HG02571 (cell line): ENCODE data around the gene IL26.

Experiments
- ATAC-seq: cut with Tn5 transposase; IDR thresholded peaks from one replicate; pipeline ENCODE4 v1.9.1; 2021; ENCODE audit warnings: mild to moderate bottlenecking, moderate library complexity; ENCODE audit not compliant: unreplicated experiment

IL26 gene, protein sequence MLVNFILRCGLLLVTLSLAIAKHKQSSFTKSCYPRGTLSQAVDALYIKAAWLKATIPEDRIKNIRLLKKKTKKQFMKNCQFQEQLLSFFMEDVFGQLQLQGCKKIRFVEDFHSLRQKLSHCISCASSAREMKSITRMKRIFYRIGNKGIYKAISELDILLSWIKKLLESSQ

DNA sequence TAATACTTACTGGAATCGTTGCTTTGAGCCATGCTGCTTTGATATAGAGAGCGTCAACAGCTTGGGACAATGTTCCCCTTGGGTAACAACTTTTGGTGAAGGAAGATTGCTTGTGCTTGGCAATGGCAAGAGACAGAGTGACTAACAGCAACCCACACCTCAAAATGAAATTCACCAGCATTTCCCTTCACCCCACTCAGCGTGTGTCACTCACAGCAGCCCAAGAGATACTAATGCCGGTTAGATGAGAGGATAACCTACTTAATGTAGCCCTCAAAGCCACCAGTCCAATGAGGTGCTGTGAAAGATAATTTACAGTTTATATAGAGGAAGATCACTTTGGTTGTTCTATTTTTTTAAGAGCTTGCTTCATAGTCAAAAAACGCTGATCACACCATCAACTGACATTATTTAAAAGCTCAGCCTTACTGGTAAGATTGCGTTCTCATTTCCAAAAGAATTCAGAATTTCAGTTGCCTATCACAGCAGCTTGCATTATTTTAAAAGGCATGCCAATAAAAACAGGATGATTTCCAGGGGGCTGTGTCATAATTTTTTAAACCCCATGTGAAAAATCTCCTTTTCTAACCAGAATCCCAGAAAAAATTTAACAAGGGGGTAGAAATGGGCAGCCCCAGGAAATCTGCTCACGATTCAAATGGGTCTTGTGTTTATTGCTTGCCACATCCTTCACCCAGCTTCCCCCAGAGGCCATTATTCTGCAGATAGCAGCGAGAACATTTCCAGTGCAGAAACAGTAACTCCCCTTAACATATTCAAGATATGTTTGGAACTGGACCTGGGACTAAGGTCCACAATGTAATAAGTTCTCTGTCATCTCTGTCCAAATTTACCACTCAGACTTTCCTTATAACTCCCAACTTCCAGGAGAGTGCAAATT is at the start of gene IL26:
Gene IL26, minus strand, starts transcription at position 235 of the 901 bp plus-strand sequence. Its CDS starts 54 bp downstream, at position 181.
- ATAC-seq = no peak

DNA sequence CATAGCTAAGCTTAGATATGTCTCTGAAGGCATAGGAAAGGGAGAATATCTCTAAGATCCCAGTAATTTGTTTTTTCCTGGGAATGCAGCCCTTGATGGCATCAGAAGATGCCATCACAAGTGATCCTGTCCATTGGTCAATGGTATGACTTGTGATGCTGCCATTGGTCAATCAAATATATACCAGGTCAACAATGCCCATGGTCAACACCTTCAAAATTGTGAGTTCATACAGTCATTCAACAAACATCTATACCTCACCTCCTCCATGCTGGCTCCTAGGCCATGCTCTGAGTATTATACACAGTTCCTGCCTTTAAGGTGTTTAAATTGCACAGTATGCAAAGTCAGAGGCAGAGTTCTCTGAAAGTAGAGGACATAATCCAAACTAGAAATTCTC is 47.1 kb upstream of the IL26 start:
- no peak for ATAC-seq

DNA sequence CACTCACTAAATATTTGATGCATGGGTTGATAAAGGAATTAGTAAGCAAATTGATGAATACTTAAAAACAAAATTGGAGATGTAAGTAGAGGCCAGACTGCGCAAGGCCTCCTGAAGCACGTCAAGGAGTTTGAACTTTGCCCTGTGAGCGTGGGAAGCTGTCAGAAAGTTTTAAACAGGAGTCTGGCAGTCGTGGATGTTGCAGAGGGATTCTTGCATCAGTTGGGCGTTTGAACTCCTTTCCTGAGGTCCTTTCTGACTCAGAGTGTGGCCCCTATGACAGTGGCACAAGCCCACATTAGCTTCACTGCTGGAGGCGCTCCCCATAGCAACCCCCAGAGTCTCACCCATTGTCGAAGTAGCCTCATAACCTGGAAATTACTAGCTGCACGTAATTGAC is 45.7 kb upstream of the IL26 start:
- no peak for ATAC-seq

DNA sequence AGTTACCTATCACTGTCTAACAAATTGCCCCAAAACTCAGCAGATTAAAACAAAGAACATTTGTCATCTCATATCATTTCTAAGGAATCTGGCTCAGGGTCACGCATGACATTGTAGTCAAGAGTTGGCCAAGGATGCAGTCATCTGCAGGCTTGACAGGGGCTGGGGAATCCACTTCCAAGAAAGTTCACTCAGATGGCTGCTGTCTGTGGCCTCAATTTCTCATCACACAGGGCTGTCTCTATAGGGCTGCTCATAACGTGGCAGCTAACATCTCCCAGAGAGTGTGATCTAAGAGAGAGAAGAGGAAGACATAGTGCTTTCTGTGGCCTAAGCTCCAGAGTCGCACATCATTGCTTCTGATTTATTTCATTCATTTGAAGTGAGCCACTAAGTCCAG is 44.7 kb upstream of the IL26 start:
- ATAC-seq = no peak

DNA sequence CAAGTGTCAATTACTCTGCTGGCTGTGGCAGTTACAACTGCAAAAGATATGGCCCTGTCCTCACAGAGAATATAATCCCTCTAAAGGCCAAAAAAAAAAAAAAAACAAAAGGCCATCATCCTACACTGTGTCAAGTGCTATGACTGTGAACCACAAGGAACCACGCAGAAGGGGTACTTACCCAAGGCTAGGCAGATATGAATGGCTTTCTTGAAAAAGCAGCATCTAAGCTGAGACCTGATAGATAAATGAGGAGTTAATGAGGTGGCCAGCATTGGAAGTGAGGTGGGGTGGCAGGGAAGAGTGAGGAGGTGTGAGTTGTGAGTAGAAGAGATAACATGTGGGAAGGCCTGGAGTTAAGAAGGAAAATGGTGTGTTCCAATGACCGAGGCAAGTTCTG is 44.2 kb upstream of the IL26 start:
- no peak for ATAC-seq

DNA sequence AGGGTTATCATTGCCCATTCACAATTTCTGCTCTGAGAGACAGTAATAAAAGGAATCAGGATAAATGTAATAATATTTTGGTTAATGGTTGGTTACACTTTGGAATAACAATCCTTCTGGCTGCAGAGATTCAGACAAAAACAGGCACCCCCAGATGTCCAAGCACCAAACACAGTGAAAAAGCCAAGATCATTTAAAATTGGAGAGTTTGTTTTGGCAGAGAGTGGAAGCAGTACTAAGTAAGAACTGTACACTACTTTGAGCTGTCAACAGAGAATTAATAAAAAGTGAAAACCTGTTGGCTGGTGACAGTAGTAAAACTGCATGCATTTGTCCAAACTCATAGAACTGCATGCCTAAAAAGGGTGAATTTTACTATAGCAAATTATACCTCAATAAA is 43.4 kb upstream of the IL26 start:
- ATAC-seq = no peak

DNA sequence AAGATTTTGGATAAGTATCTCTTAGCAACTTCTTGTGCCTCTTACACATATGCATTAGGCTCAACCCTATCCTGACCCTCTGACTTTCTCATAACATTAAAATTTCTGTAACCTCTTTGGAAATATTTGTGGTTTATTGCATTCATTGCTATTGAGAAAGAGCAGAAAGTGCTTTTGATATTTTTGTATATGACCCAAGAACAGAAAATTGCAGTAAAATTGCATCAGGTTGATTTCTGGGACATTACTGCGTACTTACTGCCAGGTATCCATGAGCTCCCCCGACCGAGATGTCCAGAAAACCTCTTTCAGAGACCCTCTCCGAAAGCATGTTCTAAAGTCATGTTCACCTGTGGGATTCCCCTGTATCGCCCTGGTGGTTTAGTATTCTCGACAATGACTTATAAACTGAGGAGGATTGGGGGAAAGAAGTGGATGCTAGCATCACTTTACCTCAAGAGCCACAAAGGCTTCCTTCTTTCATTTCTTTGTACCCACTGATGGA is 42.3 kb upstream of the IL26 start:
- no peak for ATAC-seq

DNA sequence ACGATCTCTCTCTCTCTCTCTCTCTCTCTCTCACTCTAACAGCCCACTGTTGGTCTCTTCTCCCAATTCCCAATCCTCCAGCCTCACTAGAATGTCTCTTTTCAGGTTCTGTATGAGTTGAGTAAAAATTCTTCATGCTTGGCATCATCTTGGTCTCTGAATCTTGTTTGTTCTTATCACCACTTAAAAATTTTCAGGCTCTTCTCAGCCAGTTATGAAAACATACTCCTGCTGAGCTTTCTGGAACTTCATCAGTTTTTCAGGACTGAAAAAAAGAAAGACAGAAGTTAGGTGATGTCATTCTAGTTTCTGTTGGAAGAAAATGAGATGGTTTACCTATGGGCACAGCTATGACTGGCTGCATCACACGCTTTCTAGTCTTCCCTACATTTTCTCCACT is 39.2 kb upstream of the IL26 start:
- ATAC-seq = no peak

DNA sequence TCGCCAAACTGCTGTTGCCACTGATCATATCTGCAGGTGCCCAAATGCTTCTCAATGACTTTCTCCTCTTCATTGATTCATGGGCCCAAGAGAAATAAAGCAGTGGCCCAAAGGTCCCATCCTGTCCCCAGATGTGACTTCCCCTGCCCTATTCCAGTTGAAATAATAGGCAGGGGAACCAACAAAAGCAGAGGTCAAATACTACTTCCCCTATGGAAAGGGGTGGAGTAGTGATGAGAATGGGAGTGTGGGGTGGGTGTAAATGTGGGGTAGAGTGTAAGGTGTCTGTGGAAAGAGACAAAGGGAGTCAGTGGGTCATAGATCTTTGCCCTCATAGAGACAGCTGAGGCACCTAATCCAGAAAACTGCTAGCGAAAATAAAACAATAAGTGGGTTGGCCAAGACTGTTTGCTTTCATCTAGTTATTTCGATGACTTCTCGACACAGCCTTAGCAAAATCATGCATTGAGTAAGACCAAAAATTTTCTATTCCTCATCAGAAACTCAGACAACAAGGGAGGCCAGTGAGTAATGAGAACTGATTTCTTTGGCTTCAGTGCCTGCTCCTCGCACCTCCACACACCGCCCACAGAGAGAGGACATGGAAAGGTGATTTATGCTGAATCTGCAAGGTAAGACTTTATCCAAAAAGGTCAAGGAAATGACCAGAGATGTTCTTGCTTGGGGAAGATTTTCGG is 38.7 kb upstream of the IL26 start:
- ATAC-seq = no peak

DNA sequence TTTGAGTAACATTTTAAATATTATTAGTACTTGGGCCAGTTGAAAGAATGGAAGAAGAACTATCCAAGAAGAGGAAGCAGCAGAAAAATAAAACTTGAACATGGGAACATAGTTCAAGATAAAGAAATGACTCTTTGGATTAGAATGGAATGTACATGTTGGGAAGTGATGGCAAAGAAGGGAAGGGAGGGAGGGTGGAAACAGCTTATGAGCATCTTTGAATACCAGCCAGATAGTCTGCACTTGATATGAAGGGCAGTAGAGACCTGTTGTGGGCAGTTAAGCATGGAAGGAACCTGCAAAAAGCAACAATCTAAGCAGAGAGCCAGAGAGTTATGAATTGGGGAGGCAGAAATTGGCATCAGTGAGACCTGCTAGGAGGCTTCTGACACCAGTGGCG is 37.8 kb upstream of the IL26 start:
- no peak for ATAC-seq

DNA sequence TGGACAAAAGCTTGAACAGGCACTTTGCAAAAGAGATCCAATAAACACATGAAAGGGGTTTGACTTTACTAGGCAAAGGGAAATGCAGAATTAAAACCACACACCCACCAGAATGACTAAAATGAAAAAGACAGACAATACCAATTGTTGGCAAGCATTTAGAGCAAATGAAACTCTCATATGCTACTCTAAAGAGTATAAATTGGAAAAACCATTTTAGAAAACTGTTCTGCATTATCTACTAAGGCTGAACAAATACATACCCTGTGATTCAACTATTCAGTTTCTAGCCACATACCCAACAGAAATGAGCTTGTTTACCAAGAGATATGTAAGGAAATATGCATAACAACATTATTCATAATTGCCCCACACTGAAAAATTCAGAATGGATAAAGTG is 36.3 kb upstream of the IL26 start:
- ATAC-seq = no peak

DNA sequence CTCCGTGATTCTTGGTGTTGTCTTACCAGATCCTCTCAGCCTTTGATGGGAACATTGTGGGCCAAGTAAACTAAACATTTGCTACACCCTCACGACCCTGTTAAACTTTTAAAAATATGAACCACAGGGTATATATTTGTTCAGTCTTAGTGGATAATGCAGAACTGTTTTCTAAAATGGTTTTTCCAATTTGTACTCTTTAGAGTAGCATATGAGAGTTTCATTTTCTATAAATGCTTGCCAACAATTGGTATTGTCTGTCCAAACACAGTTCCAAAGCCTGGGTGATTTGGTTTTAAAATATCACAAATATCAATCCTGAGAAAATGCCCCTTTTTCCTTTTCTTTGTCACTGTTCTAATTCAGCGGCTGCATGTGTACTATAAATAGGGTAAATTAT is 34.5 kb upstream of the IL26 start:
- ATAC-seq = no peak

DNA sequence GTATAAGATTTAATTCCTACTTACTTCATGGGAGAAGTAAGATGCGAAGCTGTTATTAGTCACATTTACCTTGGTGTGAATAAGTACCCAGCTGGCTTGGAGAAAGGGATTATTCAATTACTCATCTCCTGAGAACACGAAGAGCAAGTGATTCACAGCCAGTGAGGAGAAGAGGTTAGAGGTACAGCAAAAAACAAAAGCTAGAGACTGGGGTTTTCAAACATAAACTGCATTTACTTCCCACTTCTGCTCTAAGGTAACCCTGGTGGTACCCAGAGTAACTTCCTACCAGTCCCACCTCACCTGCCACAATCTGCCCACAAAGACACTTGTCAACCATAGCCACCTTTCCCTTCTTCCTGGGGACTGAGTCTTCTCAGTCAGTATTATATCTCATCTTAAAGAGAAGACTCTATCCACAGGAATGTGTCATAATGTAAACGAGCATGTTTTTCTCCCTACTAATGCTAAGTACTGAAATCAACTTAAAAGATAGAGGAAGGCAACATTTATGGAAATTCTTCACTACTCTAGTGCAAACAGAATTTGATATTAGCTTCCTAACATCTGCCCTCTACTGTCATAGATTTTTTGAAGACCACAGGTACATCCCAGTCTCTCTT is 33.8 kb upstream of the IL26 start:
- no peak for ATAC-seq

DNA sequence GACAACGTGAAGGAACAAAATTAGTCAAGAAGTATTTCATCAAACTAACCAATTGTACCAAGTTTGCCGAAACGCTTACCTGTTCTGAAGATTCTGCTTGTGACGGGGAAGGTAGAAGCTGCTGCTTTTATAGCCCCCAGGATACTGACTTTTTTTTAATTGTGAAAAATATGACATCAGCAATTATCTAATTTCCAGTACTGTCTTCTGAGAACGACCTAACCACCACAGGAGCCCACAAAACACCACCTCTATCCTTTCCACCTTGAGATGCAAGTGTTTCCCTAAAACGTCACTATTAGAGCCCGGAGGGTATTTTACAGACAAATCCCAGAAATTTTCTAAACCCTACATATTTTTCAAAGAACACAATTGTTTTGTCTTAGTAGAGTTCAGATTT is 27.9 kb upstream of the IL26 start, which contains the start of gene IL22:
Gene IL22, minus strand, starts transcription at position 101 of the 400 bp plus-strand sequence. CDS start 156 bp downstream, outside the sequence.
- ATAC-seq = no peak

DNA sequence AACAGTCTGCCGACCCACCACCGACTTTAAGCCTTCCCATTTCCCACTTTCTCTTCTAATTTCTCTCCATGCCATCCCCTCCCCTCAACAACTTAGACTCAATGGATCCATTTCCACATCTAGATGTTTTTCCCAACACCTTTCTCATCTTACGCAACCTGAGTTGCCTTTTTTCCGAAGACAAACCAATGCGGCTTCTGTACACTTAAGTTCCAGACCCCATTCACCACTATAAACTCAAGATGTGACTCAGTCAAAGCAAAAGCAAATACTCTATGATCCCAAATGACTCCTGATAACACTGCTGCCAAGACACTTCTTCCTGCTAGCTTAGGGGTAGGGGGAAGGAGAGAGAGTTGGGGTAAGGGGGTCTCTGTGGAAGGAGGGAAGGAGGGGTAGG is 26.5 kb upstream of the IL26 start:
- no peak for ATAC-seq

DNA sequence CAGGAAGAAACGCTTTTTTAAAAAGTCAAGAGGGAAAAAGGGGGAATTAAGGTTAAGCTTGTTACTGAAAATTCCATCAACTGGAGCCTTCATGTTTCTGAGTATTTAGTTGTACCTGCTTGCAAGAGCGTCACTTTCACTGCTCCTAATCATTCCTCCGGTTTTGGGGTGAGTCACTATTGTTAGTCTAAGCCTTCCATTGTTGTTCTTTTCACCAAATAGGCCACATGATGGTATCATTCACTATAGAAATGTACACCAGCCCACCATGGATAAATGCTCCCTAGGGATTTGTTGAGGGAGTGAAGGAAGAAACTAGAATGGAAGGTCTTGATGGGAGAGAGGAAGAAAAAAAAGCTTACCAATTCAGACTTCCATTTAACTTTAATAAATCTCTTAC is 24.8 kb upstream of the IL26 start:
- no peak for ATAC-seq

DNA sequence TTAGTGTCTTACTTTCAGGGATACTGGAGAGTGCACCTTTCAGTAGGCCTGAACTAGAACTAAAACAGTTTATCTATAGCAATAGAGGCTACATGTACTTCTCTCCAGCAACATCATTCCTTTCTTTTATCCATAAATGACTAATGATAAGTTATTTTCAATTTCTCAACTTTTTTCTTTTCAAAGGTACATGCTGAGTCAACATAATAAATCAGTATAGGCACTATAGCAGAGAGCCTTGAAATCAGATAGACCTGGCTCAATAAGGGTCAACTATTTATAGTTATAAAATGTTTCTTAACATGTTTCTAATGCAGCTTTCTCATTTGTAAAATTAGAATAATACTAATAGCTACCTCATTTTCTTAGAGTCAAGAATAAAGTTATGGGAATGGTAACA is 22.2 kb upstream of the IL26 start:
- no peak for ATAC-seq

DNA sequence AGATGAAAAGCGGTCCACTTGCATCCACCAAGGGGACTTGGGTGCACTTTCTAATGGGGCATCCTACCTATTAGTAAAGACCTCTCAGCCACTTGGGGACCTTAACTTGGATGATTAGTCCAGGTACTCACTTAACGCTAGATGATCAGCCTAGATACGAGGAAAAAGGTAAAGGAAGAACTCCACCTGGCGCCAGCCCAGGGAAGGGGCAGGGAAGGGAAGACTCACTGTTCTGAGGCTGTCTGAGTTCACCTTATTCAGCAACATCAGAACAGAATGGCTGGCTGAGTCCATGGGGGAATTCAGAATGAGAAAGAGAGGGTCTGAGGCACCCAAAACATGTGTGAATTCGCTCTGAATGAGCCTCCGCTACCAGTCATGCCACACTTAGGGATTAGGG is 20.7 kb upstream of the IL26 start:
- no peak for ATAC-seq

DNA sequence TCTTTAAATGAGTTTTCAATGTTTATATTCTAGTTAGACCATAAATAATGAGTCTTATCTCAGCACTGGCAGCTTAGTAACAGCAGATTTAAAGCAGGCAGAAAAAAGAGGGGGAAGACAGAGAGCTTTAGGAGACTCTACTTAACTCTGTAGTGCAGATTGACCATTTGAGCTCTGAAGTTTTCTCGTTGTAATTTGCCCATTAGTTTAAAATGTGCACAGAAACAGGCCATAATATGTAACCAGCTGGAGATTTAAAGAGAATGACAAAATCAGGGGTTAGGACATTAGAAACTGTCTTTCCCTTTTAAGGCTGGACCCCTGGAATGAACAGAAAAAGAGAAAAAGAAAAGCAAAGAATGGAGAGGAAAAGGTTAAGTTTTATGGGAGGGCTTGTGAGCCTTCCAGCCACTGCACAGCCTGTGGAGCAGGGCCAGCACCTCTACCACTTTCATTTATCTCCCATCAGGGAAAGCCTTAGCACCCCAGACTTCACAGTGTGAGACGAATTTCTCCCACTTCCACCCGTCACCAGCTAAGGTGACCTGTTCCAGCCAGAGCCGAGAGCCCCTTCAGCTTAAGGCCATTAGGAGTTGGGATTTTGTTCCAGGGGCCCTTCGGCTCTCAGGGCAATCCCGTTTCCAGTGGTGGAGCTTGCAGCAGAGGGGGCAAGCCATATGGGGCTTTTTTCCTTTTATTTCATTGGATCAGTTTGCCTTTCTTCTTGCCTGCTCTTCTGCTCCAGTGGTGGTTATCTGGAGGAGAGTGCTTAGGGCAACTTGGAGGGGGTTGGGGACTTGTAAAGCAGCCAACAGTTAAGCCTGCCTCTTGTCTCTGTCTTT is 19.8 kb upstream of the IL26 start:
- ATAC-seq = no peak

DNA sequence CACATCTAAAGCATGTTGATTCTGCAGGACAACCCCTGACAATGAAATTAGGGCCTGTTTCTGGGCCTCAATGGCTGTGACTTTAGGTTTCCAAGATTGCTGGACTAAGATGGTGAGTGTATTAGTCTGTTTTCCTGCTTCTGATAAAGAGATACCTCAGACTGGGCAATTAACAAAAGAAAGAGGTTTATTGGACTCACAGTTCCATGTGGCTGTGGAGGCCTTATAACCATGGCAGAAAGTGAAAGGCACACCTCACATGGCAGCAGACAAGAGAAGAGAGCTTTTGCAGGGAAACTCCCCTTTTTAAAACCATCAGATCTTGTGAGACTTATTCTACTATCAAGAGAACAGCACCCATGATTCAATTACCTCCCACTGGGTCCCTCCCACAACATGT is 17.2 kb upstream of the IL26 start:
- no peak for ATAC-seq
